NB4 (cell line): Measurements from ENCODE around the gene GPATCH3.
"Not testable (repeated sequence)": the region's sequence is repeated elsewhere in the genome, so short reads cannot be mapped to it uniquely, and the experiment has no call there.

ENCODE experiments used
- DNase-seq: peaks from one replicate; pipeline ENCODE4 v3.0.0; 2010; ENCODE audit warnings: low read depth
- H3K4me3 ChIP-seq: one replicate; pipeline ENCODE4 v1.5.1; 2011; ENCODE audit warnings: mild to moderate bottlenecking, low read depth, low read length, moderate library complexity
- CTCF ChIP-seq: IDR thresholded peaks from one replicate; pipeline ENCODE4 v1.5.1; 2012; ENCODE audit warnings: low read depth, low read length
- MAX ChIP-seq: IDR thresholded peaks from 2 replicates; pipeline ENCODE4 v1.6.1; 2011; ENCODE audit warnings: low read depth, low read length
- MYC ChIP-seq: IDR thresholded peaks from 2 replicates; pipeline ENCODE4 v1.6.1; 2011; ENCODE audit warnings: low read depth, low read length
- POLR2A ChIP-seq: IDR thresholded peaks from 2 replicates; pipeline ENCODE4 v1.6.1; 2011; ENCODE audit warnings: mild to moderate bottlenecking; ENCODE audit not compliant: insufficient read length; ENCODE audit errors: extremely low read depth

Gene GPATCH3

GRCh38 chr1:26879793-26880192, 20.5 kb downstream of the GPATCH3 start:
- no peak overlapping the region for H3K4me3 ChIP-seq
- DNase-seq: no peak
- TF ChIP-seq MYC (no peak), CTCF (no peak), MAX (no peak), POLR2A (no peak)

GRCh38 chr1:26877326-26877725, 22.9 kb downstream of the GPATCH3 start:
- no peak for DNase-seq
- TF ChIP-seq POLR2A (no peak), MAX (no peak), CTCF (no peak)
- no peak overlapping the region for H3K4me3 ChIP-seq

- no peak for DNase-seq
Observed at GRCh38 chr1:26874896-26875295, 25.4 kb downstream of the GPATCH3 start.

GRCh38 chr1:26873097-26873496, 27.2 kb downstream of the GPATCH3 start:
- H3K4me3 ChIP-seq, DNase-seq: not testable (repeated sequence)

More at GRCh38 chr1:26874896-26875295, 25.4 kb downstream of the GPATCH3 start:
- H3K4me3 ChIP-seq: no peak overlapping the region
- TF ChIP-seq POLR2A (no peak), CTCF (no peak), MYC (no peak), MAX (no peak)

- peak; percentile 98 for DNase-seq
- peak; percentile 78 for TF ChIP-seq MAX
- TF ChIP-seq POLR2A: peak; percentile 84
- peak; percentile 87 for TF ChIP-seq MYC
- TF ChIP-seq CTCF: no peak
- peak overlapping the region; percentile 79 for H3K4me3 ChIP-seq
Observed at GRCh38 chr1:26864610-26865480, 35.4 kb downstream of the GPATCH3 start.

- TF ChIP-seq CTCF (no peak), POLR2A (no peak), MYC (no peak), MAX (no peak)
- no peak for DNase-seq
- no peak overlapping the region for H3K4me3 ChIP-seq
Observed at GRCh38 chr1:26863685-26864077, 36.6 kb downstream of the GPATCH3 start.
